DOHH2 (cell line): ENCODE data around the gene USP10.

Experiments used
- H3F3A ChIP-seq: fragments of 200-600 bp; sonication (generic), shearing (Covaris generic); 2 replicates; pipeline ENCODE4 v1.6.0; 2016; ENCODE audit warnings: antibody characterized with exemption, mild to moderate bottlenecking; ENCODE audit not compliant: control insufficient read depth, insufficient read depth
- H3K27ac ChIP-seq: fragments of 200-600 bp; sonication (generic); 2 replicates; pipeline ENCODE4 v1.5.1; 2014; ENCODE audit warnings: low read depth, mild to moderate bottlenecking, low read length, moderate library complexity
- H3K27me3 ChIP-seq: fragments of 200-600 bp; sonication (generic); 2 replicates; pipeline ENCODE4 v1.6.1; 2014; ENCODE audit warnings: mild to moderate bottlenecking, low read length, mixed read lengths; ENCODE audit not compliant: control insufficient read depth
- H3K36me3 ChIP-seq: fragments of 200-600 bp; sonication (generic); 2 replicates; pipeline ENCODE4 v1.6.1; 2014; ENCODE audit warnings: mild to moderate bottlenecking, low read length, moderate library complexity, mixed read lengths; ENCODE audit not compliant: control insufficient read depth
- H3K4me1 ChIP-seq: fragments of 200-600 bp; sonication (generic); 2 replicates; pipeline ENCODE4 v1.6.1; 2014; ENCODE audit warnings: mild to moderate bottlenecking, low read length, mixed read lengths; ENCODE audit not compliant: control insufficient read depth
- H3K4me2 ChIP-seq: fragments of 200-600 bp; sonication (generic); 2 replicates; pipeline ENCODE4 v1.6.0; 2014; ENCODE audit warnings: mild to moderate bottlenecking, low read length, moderate library complexity
- H3K4me3 ChIP-seq: fragments of 200-600 bp; sonication (generic); 2 replicates; pipeline ENCODE4 v1.5.1; 2014; ENCODE audit warnings: mild to moderate bottlenecking, low read length, mixed read lengths
- H3K79me2 ChIP-seq: fragments of 200-600 bp; sonication (generic); 2 replicates; pipeline ENCODE4 v1.6.1; 2014; ENCODE audit warnings: mild to moderate bottlenecking, low read length, mixed read lengths; ENCODE audit not compliant: control insufficient read depth
- H3K9me2 ChIP-seq: fragments of 200-600 bp; sonication (generic); replicated peaks from 2 replicates; pipeline ENCODE4 v1.6.1; 2014; ENCODE audit warnings: mild to moderate bottlenecking, low read length, mixed read lengths; ENCODE audit not compliant: control insufficient read depth
- H3K9me3 ChIP-seq: fragments of 200-600 bp; sonication (generic); 2 replicates; pipeline ENCODE4 v1.6.1; 2014; ENCODE audit warnings: antibody characterized with exemption, low read length, mixed read lengths; ENCODE audit not compliant: control insufficient read depth, insufficient read depth
- H4K20me1 ChIP-seq: fragments of 200-600 bp; sonication (generic); 2 replicates; pipeline ENCODE4 v1.6.0; 2014; ENCODE audit warnings: low read depth, mild to moderate bottlenecking, antibody characterized with exemption, low read length, moderate library complexity; ENCODE audit not compliant: control insufficient read depth, insufficient read depth
- CTCF ChIP-seq: fragments of 200-600 bp; sonication (generic); IDR thresholded peaks from one replicate; pipeline ENCODE4 v1.5.1; 2014; ENCODE audit warnings: antibody characterized with exemption, mild to moderate bottlenecking, low read depth, low read length; ENCODE audit not compliant: poor library complexity, severe bottlenecking
- EZH2phosphoT487 ChIP-seq: fragments of 200-600 bp; sonication (generic); IDR thresholded peaks from 2 replicates; pipeline ENCODE4 v1.6.1; 2017; ENCODE audit warnings: borderline replicate concordance, mild to moderate bottlenecking, antibody characterized with exemption, low read length, moderate library complexity, mixed read lengths

The USP10 gene

GRCh38 chr16:84822990-84823389 lies 123.2 kb downstream of the USP10 start:
- Histone ChIP-seq H3F3A (no peaks in the 10 kb centered on the region), H3K9me3 (no peaks in the 10 kb centered on the region), H3K4me1 (no peaks in the 10 kb centered on the region), H4K20me1 (no peaks in the 10 kb centered on the region), H3K27ac (no peak overlapping the region), H3K4me3 (no peak overlapping the region), H3K4me2 (no peak overlapping the region), H3K27me3 (0 out of 2 replicates have a peak, but pooled peaks cover 3% of the 10 kb centered on the region), H3K9me2 (no peaks in the 10 kb centered on the region), H3K79me2 (no peaks in the 10 kb centered on the region), H3K36me3 (no peaks in the 10 kb centered on the region)
- TF ChIP-seq CTCF = no peak
- no peak for TF ChIP-seq EZH2phosphoT487

- H3F3A ChIP-seq = no peaks in the 10 kb centered on the region
- H3K4me3 ChIP-seq = no peak overlapping the region
- no peaks in the 10 kb centered on the region for H3K9me3 ChIP-seq
- no peaks in the 10 kb centered on the region for H3K4me1 ChIP-seq
- TF ChIP-seq EZH2phosphoT487 (no peak), CTCF (no peak)
- no peak overlapping the region for H3K27ac ChIP-seq
- H3K79me2 ChIP-seq = no peaks in the 10 kb centered on the region
- H3K4me2 ChIP-seq = no peak overlapping the region
- no peaks in the 10 kb centered on the region for H3K36me3 ChIP-seq
- 0 out of 2 replicates have a peak, but pooled peaks cover 3% of the 10 kb centered on the region for H3K27me3 ChIP-seq
- H3K9me2 ChIP-seq = no peaks in the 10 kb centered on the region
- no peaks in the 10 kb centered on the region for H4K20me1 ChIP-seq
Measured at GRCh38 chr16:84823484-84823883, 123.7 kb downstream of the USP10 start.

- TF ChIP-seq CTCF (no peak), EZH2phosphoT487 (no peak)
- Histone ChIP-seq H3K4me2 (no peak overlapping the region), H3K4me3 (no peak overlapping the region), H3K79me2 (no peaks in the 10 kb centered on the region), H3F3A (no peaks in the 10 kb centered on the region), H3K36me3 (no peaks in the 10 kb centered on the region), H3K27me3 (0 out of 2 replicates have a peak, but pooled peaks cover 3% of the 10 kb centered on the region), H3K27ac (no peak overlapping the region), H3K9me3 (no peaks in the 10 kb centered on the region), H3K9me2 (no peaks in the 10 kb centered on the region), H4K20me1 (no peaks in the 10 kb centered on the region), H3K4me1 (no peaks in the 10 kb centered on the region)
Measured at GRCh38 chr16:84823926-84824325, 124.1 kb downstream of the USP10 start.
